Astrocyte (in vitro differentiated cells and primary cell): Measurements from ENCODE around the gene CDK6. TPM values are rescaled to one million over a fixed set of nuclear protein-coding genes. Genes with fewer than 3 reads are reported as not detected.

ENCODE experiments used
- DNase-seq: peaks from one replicate; pipeline ENCODE4 v3.0.0-alpha.2; 2010; ENCODE audit warnings: low read depth
- FAIRE-seq: peaks from 2 replicates; lab custom pipeline; 2011; peaks lifted over from hg19 to GRCh38; lab: Jason Lieb, UNC
- H2AFZ ChIP-seq: 2 replicates; pipeline ENCODE4 v1.6.0; 2012; ENCODE audit warnings: low read depth, low read length, inconsistent platforms
- H3K27ac ChIP-seq: 2 replicates; pipeline ENCODE4 v1.5.1; 2011; ENCODE audit warnings: low read depth, low read length, inconsistent platforms
- H3K27me3 ChIP-seq: 2 replicates; pipeline ENCODE4 v1.6.0; 2011; ENCODE audit warnings: low read length, inconsistent platforms; ENCODE audit not compliant: insufficient read depth
- H3K36me3 ChIP-seq: 2 replicates; pipeline ENCODE4 v1.5.1; 2011; ENCODE audit warnings: low read length, inconsistent platforms; ENCODE audit not compliant: insufficient read depth
- H3K4me1 ChIP-seq: 2 replicates; pipeline ENCODE4 v1.5.1; 2011; ENCODE audit warnings: low read length, inconsistent platforms; ENCODE audit not compliant: insufficient read depth
- H3K4me2 ChIP-seq: 2 replicates; pipeline ENCODE4 v1.6.0; 2012; ENCODE audit warnings: low read length, inconsistent platforms
- H3K4me3 ChIP-seq: 2 replicates; pipeline ENCODE4 v1.5.1; 2011; ENCODE audit warnings: low read depth, mild to moderate bottlenecking, low read length, inconsistent platforms; ENCODE audit not compliant: insufficient read depth
- H3K79me2 ChIP-seq: 2 replicates; pipeline ENCODE4 v1.6.0; 2012; ENCODE audit warnings: mild to moderate bottlenecking, low read length, inconsistent platforms; ENCODE audit not compliant: insufficient read depth
- H3K9ac ChIP-seq: 2 replicates; pipeline ENCODE4 v1.6.0; 2012; ENCODE audit warnings: mild to moderate bottlenecking, low read length, inconsistent platforms
- H3K9me3 ChIP-seq: 2 replicates; pipeline ENCODE4 v1.5.1; 2012; ENCODE audit warnings: low read depth, mild to moderate bottlenecking, low read length, inconsistent platforms; ENCODE audit not compliant: insufficient read depth
- H4K20me1 ChIP-seq: 2 replicates; pipeline ENCODE4 v1.6.0; 2012; ENCODE audit warnings: low read length, inconsistent platforms; ENCODE audit not compliant: insufficient read depth
- H3K27ac Mint-ChIP-seq: one replicate; pipeline ENCODE4 v1.8.0; 2021; ENCODE audit warnings: mild to moderate bottlenecking, mixed read lengths; ENCODE audit not compliant: unreplicated experiment
- H3K27me3 Mint-ChIP-seq: one replicate; pipeline ENCODE4 v1.8.0; 2021; ENCODE audit warnings: low read depth, mixed read lengths; ENCODE audit not compliant: unreplicated experiment
- H3K36me3 Mint-ChIP-seq: one replicate; pipeline ENCODE4 v1.8.0; 2021; ENCODE audit warnings: low read depth, mixed read lengths; ENCODE audit not compliant: unreplicated experiment
- H3K4me1 Mint-ChIP-seq: one replicate; pipeline ENCODE4 v1.8.0; 2021; ENCODE audit warnings: low read depth, mixed read lengths; ENCODE audit not compliant: unreplicated experiment
- H3K4me3 Mint-ChIP-seq: one replicate; pipeline ENCODE4 v1.8.0; 2021; ENCODE audit warnings: mild to moderate bottlenecking, moderate library complexity, mixed read lengths; ENCODE audit not compliant: unreplicated experiment
- H3K9me3 Mint-ChIP-seq: one replicate; pipeline ENCODE4 v1.8.0; 2021; ENCODE audit warnings: mild to moderate bottlenecking, mixed read lengths; ENCODE audit not compliant: unreplicated experiment
- EZH2 ChIP-seq: IDR thresholded peaks from 2 replicates; pipeline ENCODE4 v1.6.1; 2012; ENCODE audit warnings: mild to moderate bottlenecking, low read length, inconsistent platforms; ENCODE audit not compliant: insufficient read depth
- total RNA-seq: library from RNA; stranded (reverse); gene quantifications from 2 replicates; pipeline ENCODE4 v1.2.1, GENCODE V29; 2021
- TF ChIP-seq, protein P1 (sequence below): IDR thresholded peaks from 2 replicates; pipeline ENCODE4 v1.5.1; 2011; ENCODE audit warnings: low read depth, mild to moderate bottlenecking, inconsistent platforms, low read length, moderate library complexity; ENCODE audit not compliant: insufficient read depth

CDK6 gene
- total RNA-seq, 1 donor from 2014 or later: 160 TPM

DNA sequence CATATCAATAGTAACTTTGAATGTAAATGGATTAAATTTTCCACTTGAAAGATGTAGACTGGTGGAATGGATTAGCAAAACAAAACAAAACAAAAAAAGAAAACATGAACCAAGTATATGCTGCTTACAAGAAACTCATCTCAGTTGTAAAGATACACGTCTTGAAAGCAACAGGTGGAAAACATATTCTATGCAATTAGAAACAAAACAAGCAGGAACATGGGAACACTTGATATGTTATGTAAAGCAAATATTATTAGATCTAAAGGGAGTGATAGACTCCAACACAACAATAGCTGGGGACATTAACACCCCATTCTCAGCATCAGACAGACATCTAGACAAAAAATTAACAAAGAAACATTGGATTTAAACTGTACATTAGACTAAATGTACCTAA is 46.4 kb upstream of the CDK6 start:
- no peaks in the 10 kb centered on the region for H3K4me1 ChIP-seq
- H3K4me3 ChIP-seq: no peak overlapping the region
- no peak for FAIRE-seq
- no peak overlapping the region for H3K4me2 ChIP-seq
- H3K9me3 ChIP-seq: no peaks in the 10 kb centered on the region
- H2AFZ ChIP-seq: no peak overlapping the region
- H3K79me2 ChIP-seq: no peaks in the 10 kb centered on the region
- no peak for DNase-seq
- H4K20me1 ChIP-seq: no peaks in the 10 kb centered on the region
- Mint-ChIP-seq H3K27me3 (peaks cover 6% of the 10 kb centered on the region), H3K27ac (no peak overlapping the region), H3K36me3 (no peaks in the 10 kb centered on the region), H3K4me1 (no peaks in the 10 kb centered on the region), H3K9me3 (peaks cover 13% of the 10 kb centered on the region), H3K4me3 (no peak overlapping the region)
- TF ChIP-seq, protein P1, sequence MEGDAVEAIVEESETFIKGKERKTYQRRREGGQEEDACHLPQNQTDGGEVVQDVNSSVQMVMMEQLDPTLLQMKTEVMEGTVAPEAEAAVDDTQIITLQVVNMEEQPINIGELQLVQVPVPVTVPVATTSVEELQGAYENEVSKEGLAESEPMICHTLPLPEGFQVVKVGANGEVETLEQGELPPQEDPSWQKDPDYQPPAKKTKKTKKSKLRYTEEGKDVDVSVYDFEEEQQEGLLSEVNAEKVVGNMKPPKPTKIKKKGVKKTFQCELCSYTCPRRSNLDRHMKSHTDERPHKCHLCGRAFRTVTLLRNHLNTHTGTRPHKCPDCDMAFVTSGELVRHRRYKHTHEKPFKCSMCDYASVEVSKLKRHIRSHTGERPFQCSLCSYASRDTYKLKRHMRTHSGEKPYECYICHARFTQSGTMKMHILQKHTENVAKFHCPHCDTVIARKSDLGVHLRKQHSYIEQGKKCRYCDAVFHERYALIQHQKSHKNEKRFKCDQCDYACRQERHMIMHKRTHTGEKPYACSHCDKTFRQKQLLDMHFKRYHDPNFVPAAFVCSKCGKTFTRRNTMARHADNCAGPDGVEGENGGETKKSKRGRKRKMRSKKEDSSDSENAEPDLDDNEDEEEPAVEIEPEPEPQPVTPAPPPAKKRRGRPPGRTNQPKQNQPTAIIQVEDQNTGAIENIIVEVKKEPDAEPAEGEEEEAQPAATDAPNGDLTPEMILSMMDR: no peak
- no peak for TF ChIP-seq EZH2
- no peak overlapping the region for H3K27ac ChIP-seq
- H3K27me3 ChIP-seq: no peaks in the 10 kb centered on the region
- no peaks in the 10 kb centered on the region for H3K36me3 ChIP-seq
- H3K9ac ChIP-seq: no peak overlapping the region

DNA sequence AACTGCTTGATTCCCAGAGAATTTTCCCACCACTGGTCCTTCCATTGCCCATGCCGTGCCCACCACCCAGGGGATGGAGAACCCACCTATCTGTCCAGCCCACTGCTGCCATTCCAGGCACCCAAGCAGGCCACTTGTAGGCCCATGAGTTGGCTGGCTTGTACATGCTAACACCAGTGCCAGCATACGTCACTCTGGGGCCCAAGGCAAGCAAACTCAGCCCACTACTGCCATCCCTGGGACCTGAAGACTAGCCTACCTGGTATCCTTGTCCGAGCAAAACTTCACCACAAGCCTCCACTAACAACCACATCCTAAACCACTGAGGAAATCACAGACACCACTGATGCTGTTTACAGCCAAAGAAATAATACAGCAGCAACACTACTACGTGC is 44.7 kb upstream of the CDK6 start:
- peaks cover 11% of the 10 kb centered on the region for H3K9me3 Mint-ChIP-seq
- no peaks in the 10 kb centered on the region for H3K9me3 ChIP-seq
- H3K27ac Mint-ChIP-seq: no peak overlapping the region
- H3K4me2 ChIP-seq: no peak overlapping the region
- H4K20me1 ChIP-seq: no peaks in the 10 kb centered on the region
- H3K79me2 ChIP-seq: no peaks in the 10 kb centered on the region
- peaks cover 2% of the 10 kb centered on the region for H3K27me3 Mint-ChIP-seq
- peaks cover under 1% of the 10 kb centered on the region for H3K4me1 Mint-ChIP-seq
- H3K9ac ChIP-seq: no peak overlapping the region
- no peak overlapping the region for H3K4me3 Mint-ChIP-seq
- no peaks in the 10 kb centered on the region for H3K36me3 ChIP-seq
- H2AFZ ChIP-seq: no peak overlapping the region
- TF ChIP-seq, protein P1: no peak
- no peak for TF ChIP-seq EZH2
- no peak overlapping the region for H3K4me3 ChIP-seq
- H3K4me1 ChIP-seq: peaks cover 1% of the 10 kb centered on the region
- no peak for DNase-seq
- FAIRE-seq: no peak
- no peak overlapping the region for H3K27ac ChIP-seq
- no peaks in the 10 kb centered on the region for H3K27me3 ChIP-seq
- no peaks in the 10 kb centered on the region for H3K36me3 Mint-ChIP-seq

DNA sequence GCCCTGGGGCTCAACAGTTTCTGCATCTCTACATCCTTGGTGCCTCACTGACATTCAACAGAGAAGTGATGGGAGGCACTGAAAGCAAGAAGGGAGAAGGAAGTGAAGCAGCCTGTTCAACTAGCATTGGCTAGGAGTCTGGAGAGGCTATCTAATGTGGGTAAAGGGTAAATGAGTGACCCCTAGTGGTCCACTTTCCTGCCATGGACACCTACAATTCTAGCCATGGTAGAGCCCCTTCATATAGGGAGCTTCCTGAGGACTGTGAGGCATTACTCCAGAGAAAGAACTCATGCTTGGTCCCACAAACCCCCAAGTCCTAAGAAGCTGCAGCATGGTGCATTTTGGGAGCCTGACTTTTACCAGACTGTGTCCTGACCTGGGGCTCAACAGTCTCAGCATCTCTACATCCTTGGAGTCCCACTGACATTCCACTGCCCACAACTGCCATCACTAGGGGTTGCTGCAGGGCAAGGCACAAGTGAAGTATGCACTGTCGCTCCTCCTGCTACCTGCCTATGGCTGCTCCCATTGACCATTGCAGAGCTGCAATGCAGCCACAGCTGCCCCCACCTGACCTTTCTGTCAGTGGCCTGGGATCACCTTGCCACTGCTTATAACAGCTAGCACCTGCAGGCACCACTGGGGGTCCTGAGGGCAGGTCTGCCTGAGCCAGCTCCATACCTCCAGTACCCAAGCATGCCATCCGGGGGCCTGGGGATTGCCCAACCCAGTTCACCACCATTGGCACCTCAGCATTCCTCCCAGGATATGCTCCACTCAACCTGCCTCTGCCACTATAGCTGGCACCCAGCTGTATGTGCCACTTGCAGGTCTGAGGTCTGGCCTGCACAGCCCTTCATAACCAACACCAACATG is 44.1 kb upstream of the CDK6 start:
- no peaks in the 10 kb centered on the region for H3K79me2 ChIP-seq
- no peak overlapping the region for H3K4me3 ChIP-seq
- peaks cover 11% of the 10 kb centered on the region for H3K9me3 Mint-ChIP-seq
- TF ChIP-seq, protein P1: no peak
- no peak for TF ChIP-seq EZH2
- no peaks in the 10 kb centered on the region for H3K36me3 Mint-ChIP-seq
- no peak overlapping the region for H3K9ac ChIP-seq
- no peak for DNase-seq
- no peak overlapping the region for H3K4me3 Mint-ChIP-seq
- no peak overlapping the region for H3K27ac ChIP-seq
- no peak overlapping the region for H2AFZ ChIP-seq
- H3K9me3 ChIP-seq: no peaks in the 10 kb centered on the region
- H3K4me1 ChIP-seq: peaks cover 8% of the 10 kb centered on the region
- no peak for FAIRE-seq
- no peaks in the 10 kb centered on the region for H3K27me3 ChIP-seq
- no peaks in the 10 kb centered on the region for H4K20me1 ChIP-seq
- no peak overlapping the region for H3K4me2 ChIP-seq
- peaks cover 2% of the 10 kb centered on the region for H3K27me3 Mint-ChIP-seq
- H3K36me3 ChIP-seq: no peaks in the 10 kb centered on the region
- peaks cover 3% of the 10 kb centered on the region for H3K4me1 Mint-ChIP-seq
- H3K27ac Mint-ChIP-seq: no peak overlapping the region
